ENCODE data around the gene INCA1. TPM values are rescaled to one million over a fixed set of nuclear protein-coding genes. Genes with fewer than 3 reads are reported as not detected.

The INCA1 gene
- total RNA-seq, 4 donors from 2014 or later: 3.4 TPM; not detected in 3

DNA sequence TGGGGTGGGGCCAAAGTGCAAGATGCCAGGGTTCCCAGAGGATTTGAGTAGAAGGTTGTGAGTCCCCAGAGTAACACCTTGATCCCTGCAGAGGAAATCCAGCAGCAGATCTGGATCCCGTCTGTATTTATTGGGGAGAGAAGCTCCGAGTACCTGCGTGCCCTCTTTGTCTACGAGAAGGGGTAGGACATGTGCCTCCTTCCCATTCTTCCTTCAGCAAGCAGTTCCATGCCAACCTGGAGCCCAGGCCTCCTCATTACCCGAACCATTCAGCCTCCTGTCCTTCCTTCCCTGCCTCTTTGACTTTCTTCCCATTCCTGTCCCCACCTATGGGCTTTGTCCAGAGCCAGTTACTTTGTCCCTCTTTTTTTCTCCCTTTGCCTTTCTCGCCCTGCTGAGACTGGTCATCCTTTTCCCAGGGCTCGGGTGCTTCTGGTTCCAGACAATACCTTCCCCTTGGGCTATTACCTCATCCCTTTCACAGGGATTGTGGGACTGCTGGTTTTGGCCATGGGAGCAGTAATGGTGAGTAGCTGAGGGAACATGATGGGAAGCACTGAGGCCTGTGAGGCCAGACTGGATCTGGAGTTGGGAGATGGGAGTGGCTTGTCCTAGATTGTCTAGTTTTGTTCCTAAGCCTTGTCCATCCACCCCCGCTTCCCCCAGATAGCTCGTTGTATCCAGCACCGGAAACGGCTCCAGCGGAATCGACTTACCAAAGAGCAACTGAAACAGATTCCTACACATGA lies 54.4 kb downstream of the INCA1 start:
- Histone ChIP-seq H3K9me3 (no peaks in the 10 kb centered on the region), H3K4me3 (no peak overlapping the region), H3K36me3 (no peaks in the 10 kb centered on the region), H3K4me1 (peaks cover 24 to 29% of the 10 kb centered on the region in 2 donors), H3K27ac (no peak overlapping the region), H3K27me3 (no peaks in the 10 kb centered on the region)
- no peak for DNase-seq
- intact Hi-C loops (cut with DNase I; ENCODE audit: low total_unique reads): no loop called here
- TF ChIP-seq, protein P1, sequence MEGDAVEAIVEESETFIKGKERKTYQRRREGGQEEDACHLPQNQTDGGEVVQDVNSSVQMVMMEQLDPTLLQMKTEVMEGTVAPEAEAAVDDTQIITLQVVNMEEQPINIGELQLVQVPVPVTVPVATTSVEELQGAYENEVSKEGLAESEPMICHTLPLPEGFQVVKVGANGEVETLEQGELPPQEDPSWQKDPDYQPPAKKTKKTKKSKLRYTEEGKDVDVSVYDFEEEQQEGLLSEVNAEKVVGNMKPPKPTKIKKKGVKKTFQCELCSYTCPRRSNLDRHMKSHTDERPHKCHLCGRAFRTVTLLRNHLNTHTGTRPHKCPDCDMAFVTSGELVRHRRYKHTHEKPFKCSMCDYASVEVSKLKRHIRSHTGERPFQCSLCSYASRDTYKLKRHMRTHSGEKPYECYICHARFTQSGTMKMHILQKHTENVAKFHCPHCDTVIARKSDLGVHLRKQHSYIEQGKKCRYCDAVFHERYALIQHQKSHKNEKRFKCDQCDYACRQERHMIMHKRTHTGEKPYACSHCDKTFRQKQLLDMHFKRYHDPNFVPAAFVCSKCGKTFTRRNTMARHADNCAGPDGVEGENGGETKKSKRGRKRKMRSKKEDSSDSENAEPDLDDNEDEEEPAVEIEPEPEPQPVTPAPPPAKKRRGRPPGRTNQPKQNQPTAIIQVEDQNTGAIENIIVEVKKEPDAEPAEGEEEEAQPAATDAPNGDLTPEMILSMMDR (IDR thresholded peaks at IDR 0.05): no peak
- no peak for TF ChIP-seq POLR2A (IDR thresholded peaks at IDR 0.05)

DNA sequence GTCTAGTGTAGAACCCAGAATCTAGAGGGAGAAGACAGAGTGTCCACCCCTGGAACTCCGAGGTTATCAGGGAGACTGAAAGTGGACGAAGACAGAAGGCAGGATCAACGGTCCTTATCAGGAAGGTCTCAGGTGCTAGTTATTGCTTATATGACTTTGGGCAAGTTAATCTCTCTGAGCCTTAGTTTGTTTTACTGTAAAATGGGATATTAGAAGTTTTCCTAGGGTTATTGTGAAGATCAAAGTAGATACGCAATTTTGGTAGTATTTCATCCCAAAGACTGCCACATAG lies 56.1 kb downstream of the INCA1 start:
- Histone ChIP-seq H3K27me3 (no peaks in the 10 kb centered on the region), H3K27ac (peak overlapping the region; percentile 95 to 98), H3K4me3 (peak overlapping the region; percentile 90 to 92), H3K9me3 (no peaks in the 10 kb centered on the region), H3K36me3 (no peaks in the 10 kb centered on the region), H3K4me1 (peaks cover 24 to 25% of the 10 kb centered on the region in 2 donors)
- no peak for TF ChIP-seq POLR2A (IDR thresholded peaks at IDR 0.05)
- TF ChIP-seq, protein P1 (IDR thresholded peaks at IDR 0.05): no peak
- no peak for DNase-seq
- intact Hi-C loops (cut with DNase I; ENCODE audit: low total_unique reads): no loop called here

DNA sequence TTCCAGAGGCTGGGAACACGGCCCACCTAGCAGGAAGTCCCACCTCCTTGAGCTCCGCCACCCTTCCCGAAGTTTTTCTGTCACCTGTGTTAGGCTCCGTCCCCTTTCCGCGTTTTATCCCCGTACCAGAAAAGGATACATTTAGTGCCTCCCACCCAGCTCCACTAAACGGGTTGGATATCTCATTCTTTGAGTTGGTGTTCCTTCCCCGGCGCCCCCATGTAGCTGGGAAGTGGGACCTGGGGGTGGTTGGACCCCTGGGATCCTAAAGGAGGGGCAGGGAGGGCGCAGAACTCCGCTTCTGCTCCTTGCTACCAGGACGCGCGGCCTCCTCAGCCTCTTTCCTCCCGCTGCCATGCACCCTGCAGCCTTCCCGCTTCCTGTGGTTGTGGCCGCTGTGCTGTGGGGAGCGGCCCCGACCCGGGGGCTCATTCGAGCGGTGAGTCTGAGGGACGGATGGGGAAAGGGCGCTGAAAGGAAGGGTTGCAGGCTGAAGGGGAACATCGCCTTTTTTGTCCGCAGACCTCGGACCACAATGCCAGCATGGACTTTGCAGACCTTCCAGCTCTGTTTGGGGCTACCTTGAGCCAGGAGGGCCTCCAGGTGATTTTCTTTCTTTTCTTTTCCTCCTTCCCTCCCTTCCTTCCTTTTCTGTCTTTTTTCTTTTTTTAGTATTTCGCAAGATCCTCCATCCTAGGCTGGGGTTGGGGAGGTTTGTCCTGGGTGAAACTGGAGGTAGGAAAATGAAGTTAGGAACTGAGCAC lies 56.6 kb downstream of the INCA1 start:
- DNase-seq: peak in 1 of 2 donors; percentile 90
- H3K4me1 ChIP-seq: peaks cover 20 to 21% of the 10 kb centered on the region in 2 donors
- H3K27me3 ChIP-seq: no peaks in the 10 kb centered on the region
- no peak for TF ChIP-seq POLR2A (IDR thresholded peaks at IDR 0.05)
- TF ChIP-seq, protein P1 (IDR thresholded peaks at IDR 0.05): no peak
- no peaks in the 10 kb centered on the region for H3K36me3 ChIP-seq
- intact Hi-C loops (cut with DNase I; ENCODE audit: low total_unique reads): no loop called here
- H3K9me3 ChIP-seq: no peaks in the 10 kb centered on the region
- peak overlapping the region; percentile 90 to 92 for H3K4me3 ChIP-seq
- H3K27ac ChIP-seq: peak overlapping the region; percentile 95 to 98

DNA sequence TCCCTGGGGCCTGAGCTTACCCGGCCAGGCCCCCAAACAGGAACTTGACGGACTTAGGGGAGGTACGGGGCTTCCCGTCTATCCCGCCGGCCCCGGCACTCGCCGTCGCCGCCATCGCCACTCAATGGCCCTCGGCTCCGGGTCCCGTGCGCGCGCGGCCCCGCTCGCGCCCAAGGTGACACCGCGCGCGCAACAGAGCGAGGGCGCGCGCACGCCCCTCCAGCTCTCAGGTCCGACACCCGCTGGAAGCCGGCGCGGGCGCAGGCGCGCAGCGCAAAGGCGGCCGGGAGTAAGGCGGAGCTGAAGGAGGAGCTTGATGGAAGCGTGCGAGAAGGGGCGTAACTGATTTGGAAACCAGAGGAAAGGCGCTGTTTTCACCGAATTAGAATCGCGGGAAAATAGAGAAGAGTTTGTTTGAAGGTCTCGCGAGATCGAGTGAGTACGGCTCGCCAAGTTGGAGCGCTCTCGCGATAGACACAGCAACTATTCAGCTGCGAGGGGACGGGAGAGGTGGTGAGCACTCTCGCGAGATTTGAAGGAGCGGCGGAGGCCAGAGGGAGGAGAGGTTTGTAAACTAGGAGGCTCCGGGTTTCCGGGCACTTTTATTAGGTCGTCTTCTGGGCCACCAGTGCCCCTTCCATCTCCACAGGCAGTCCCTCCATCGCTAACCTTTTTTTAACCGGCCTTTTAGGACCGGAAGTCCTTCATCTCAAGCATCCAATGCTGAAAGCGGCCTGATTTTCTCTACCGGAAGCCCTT lies 57.3 kb downstream of the INCA1 start, which contains the start of the genes RNF167 and SLC25A11:
Gene RNF167, plus strand, starts transcription at position 473 of the 759 bp plus-strand sequence. CDS start 642 bp downstream, outside the sequence.
Gene SLC25A11, minus strand, starts transcription at position 251 of the 759 bp plus-strand sequence. Its CDS starts 136 bp downstream, at position 115.
- no peaks in the 10 kb centered on the region for H3K36me3 ChIP-seq
- peak within 1 kb of the TSS; percentile 95 to 98 for H3K27ac ChIP-seq
- peak within 1 kb of the TSS; percentile 90 to 92 for H3K4me3 ChIP-seq
- H3K27me3 ChIP-seq: no peaks in the 10 kb centered on the region
- H3K4me1 ChIP-seq: peaks cover 12 to 14% of the 10 kb centered on the region in 2 donors
- H3K9me3 ChIP-seq: no peaks in the 10 kb centered on the region
- intact Hi-C loops (cut with DNase I; ENCODE audit: low total_unique reads): no loop called here
- peak; percentile 97 to 98 for DNase-seq
- peak; percentile 37 to 77 for TF ChIP-seq POLR2A (IDR thresholded peaks at IDR 0.05)
- TF ChIP-seq, protein P1 (IDR thresholded peaks at IDR 0.05): peak in 1 of 4 experiments; percentile 35
